K562 (cell line): Measurements from ENCODE around the gene DRD2.

Experiments used
- EP300 ChIP-seq: IDR thresholded peaks from 2 replicates; pipeline ENCODE4 v1.6.1; 2012; ENCODE audit warnings: low read length, improper control_type of control experiment
- SIN3A ChIP-seq, 2 experiments: fragments of 150-350 bp in 1 of 2; IDR thresholded peaks; 2 replicates each; pipeline ENCODE4 v1.6.1; 2011 to 2016; ENCODE audit warnings: borderline replicate concordance in 2 of 2, low read depth in 2 of 2, low read length in 2 of 2, mild to moderate bottlenecking in 2 of 2, moderate library complexity in 2 of 2; ENCODE audit not compliant: control insufficient read depth in 1 of 2
- TAF15 ChIP-seq: fragments of 200-400 bp; formaldehyde crosslinking; IDR thresholded peaks from 2 replicates; pipeline ENCODE4 v1.6.1; 2017; ENCODE audit warnings: mild to moderate bottlenecking, low read depth, low read length, moderate library complexity
- TF ChIP-seq, protein P1 (sequence below): fragments of 450-650 bp; IDR thresholded peaks from 2 replicates; pipeline ENCODE4 v1.6.1; 2016; ENCODE audit warnings: low read depth
- TF ChIP-seq, protein P2 (sequence below): sonication (generic); formaldehyde crosslinking; IDR thresholded peaks from 2 replicates; pipeline ENCODE4 v1.8.0; 2023; ENCODE audit warnings: mild to moderate bottlenecking, missing genetic modification reagents
- TF ChIP-seq, protein P3 (sequence below), 3 experiments: IDR thresholded peaks in 2 of 3; conservative IDR thresholded peaks in 1 of 3; 2 replicates each; pipeline ENCODE4 v1.5.1; 2011 to 2012; ENCODE audit warnings: low read length in 3 of 3, mild to moderate bottlenecking in 3 of 3, control low read depth in 2 of 3, improper control_type of control experiment in 1 of 3, inconsistent platforms in 1 of 3, low read depth in 1 of 3, mixed read lengths in 1 of 3, moderate library complexity in 1 of 3; ENCODE audit not compliant: insufficient read depth in 2 of 3

DNA sequence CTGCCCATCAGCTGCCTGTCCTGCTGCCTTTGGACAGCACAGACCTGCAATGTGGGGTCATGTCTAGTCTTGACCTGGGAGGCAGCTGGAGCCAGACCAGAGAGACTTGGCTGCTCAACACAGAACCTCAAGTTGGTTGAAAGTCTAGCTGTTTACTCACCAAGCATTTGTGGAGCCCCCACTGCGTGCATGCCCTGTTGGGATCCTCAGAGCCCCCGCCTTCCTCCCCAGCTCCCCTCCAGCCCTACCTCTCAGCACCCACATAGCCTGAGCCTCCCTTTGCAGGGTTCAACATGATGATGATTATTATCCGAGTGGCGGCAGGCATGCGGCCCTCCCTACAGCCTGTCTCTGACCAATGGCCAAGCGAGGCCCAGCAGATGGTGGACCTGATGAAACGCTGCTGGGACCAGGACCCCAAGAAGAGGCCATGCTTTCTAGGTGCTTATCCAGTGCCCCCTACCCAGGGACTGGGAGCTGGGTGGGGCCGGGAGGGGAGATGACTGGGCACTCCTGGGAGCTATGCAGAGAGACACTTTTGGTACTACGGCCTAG lies 79.3 kb downstream of the DRD2 start:
- TF ChIP-seq, protein P1, sequence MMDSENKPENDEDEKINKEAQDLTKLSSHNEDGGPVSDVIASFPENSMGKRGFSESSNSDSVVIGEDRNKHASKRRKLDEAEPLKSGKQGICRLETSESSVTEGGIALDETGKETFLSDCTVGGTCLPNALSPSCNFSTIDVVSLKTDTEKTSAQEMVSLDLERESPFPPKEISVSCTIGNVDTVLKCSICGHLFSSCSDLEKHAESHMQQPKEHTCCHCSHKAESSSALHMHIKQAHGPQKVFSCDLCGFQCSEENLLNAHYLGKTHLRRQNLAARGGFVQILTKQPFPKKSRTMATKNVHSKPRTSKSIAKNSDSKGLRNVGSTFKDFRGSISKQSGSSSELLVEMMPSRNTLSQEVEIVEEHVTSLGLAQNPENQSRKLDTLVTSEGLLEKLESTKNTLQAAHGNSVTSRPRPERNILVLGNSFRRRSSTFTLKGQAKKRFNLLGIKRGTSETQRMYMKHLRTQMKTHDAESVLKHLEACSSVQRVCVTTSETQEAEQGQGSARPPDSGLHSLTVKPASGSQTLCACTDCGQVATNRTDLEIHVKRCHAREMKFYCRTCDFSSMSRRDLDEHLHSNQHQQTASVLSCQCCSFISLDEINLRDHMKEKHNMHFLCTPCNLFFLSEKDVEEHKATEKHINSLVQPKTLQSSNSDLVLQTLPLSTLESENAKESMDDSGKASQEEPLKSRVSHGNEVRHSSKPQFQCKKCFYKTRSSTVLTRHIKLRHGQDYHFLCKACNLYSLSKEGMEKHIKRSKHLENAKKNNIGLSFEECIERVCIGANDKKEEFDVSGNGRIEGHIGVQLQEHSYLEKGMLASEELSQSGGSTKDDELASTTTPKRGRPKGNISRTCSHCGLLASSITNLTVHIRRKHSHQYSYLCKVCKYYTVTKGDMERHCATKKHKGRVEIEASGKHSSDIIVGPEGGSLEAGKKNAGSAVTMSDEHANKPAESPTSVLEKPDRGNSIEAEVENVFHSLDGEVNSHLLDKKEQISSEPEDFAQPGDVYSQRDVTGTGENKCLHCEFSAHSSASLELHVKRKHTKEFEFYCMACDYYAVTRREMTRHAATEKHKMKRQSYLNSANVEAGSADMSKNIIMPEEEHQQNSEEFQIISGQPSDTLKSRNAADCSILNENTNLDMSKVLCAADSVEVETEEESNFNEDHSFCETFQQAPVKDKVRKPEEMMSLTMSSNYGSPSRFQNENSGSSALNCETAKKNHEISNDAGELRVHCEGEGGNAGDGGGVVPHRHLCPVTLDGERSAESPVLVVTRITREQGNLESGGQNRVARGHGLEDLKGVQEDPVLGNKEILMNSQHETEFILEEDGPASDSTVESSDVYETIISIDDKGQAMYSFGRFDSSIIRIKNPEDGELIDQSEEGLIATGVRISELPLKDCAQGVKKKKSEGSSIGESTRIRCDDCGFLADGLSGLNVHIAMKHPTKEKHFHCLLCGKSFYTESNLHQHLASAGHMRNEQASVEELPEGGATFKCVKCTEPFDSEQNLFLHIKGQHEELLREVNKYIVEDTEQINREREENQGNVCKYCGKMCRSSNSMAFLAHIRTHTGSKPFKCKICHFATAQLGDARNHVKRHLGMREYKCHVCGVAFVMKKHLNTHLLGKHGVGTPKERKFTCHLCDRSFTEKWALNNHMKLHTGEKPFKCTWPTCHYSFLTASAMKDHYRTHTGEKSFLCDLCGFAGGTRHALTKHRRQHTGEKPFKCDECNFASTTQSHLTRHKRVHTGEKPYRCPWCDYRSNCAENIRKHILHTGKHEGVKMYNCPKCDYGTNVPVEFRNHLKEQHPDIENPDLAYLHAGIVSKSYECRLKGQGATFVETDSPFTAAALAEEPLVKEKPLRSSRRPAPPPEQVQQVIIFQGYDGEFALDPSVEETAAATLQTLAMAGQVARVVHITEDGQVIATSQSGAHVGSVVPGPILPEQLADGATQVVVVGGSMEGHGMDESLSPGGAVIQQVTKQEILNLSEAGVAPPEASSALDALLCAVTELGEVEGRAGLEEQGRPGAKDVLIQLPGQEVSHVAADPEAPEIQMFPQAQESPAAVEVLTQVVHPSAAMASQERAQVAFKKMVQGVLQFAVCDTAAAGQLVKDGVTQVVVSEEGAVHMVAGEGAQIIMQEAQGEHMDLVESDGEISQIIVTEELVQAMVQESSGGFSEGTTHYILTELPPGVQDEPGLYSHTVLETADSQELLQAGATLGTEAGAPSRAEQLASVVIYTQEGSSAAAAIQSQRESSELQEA = no peak
- TF ChIP-seq EP300 (no peak), SIN3A (IDR thresholded peaks at IDR 0.05; ENCODE audit: borderline replicate concordance in 2 of 2, control insufficient read depth in 1 of 2, low read depth in 2 of 2, low read length in 2 of 2) (no peak), TAF15 (no peak)
- TF ChIP-seq, protein P2, sequence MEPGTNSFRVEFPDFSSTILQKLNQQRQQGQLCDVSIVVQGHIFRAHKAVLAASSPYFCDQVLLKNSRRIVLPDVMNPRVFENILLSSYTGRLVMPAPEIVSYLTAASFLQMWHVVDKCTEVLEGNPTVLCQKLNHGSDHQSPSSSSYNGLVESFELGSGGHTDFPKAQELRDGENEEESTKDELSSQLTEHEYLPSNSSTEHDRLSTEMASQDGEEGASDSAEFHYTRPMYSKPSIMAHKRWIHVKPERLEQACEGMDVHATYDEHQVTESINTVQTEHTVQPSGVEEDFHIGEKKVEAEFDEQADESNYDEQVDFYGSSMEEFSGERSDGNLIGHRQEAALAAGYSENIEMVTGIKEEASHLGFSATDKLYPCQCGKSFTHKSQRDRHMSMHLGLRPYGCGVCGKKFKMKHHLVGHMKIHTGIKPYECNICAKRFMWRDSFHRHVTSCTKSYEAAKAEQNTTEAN = no peak
- TF ChIP-seq, protein P3, sequence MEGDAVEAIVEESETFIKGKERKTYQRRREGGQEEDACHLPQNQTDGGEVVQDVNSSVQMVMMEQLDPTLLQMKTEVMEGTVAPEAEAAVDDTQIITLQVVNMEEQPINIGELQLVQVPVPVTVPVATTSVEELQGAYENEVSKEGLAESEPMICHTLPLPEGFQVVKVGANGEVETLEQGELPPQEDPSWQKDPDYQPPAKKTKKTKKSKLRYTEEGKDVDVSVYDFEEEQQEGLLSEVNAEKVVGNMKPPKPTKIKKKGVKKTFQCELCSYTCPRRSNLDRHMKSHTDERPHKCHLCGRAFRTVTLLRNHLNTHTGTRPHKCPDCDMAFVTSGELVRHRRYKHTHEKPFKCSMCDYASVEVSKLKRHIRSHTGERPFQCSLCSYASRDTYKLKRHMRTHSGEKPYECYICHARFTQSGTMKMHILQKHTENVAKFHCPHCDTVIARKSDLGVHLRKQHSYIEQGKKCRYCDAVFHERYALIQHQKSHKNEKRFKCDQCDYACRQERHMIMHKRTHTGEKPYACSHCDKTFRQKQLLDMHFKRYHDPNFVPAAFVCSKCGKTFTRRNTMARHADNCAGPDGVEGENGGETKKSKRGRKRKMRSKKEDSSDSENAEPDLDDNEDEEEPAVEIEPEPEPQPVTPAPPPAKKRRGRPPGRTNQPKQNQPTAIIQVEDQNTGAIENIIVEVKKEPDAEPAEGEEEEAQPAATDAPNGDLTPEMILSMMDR (IDR thresholded peaks at IDR 0.05 in 2 of 3, conservative IDR thresholded peaks at IDR 0.05 in 1 of 3; ENCODE audit: insufficient read depth in 2 of 3, low read depth in 1 of 3, low read length in 3 of 3) = no peak
